NCI-H82 treated with DMSO at 0.1 percent for 48 hours (cell line): ENCODE data around the gene CCDC83.
"Not testable (repeated sequence)": the region's sequence is repeated elsewhere in the genome, so short reads cannot be mapped to it uniquely, and the experiment has no call there.

ENCODE experiments used
- DNase-seq: peaks from one replicate; lab custom pipeline; 2025; ENCODE audit not compliant: unreplicated experiment; lab: John Stamatoyannopoulos, UW

CCDC83 gene

GRCh38 chr11:85886089-85887056, 31.2 kb downstream of the CCDC83 start:
- no peak for DNase-seq

DNA sequence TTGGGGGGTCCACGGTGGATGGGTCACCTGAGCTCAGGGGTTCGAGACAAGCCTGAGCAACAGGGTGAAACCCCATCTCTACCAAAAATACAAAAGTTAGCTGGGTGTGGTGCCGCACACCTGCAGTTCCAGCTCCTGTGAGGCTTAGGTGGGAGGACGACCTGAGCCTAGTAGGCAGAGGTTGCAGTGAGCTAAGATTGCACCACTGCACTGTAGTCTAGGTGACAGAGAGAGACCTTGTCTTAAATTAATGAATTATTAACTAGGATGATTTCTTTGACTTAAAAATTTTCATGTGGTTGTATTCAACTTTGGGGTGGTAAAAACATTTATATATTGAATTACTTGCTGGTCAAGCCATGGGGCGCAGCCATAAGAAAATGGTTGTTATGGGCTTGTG, 33.9 kb downstream of the CCDC83 start:
- no peak for DNase-seq

GRCh38 chr11:85889676-85890579, 34.7 kb downstream of the CCDC83 start:
- no peak for DNase-seq

DNA sequence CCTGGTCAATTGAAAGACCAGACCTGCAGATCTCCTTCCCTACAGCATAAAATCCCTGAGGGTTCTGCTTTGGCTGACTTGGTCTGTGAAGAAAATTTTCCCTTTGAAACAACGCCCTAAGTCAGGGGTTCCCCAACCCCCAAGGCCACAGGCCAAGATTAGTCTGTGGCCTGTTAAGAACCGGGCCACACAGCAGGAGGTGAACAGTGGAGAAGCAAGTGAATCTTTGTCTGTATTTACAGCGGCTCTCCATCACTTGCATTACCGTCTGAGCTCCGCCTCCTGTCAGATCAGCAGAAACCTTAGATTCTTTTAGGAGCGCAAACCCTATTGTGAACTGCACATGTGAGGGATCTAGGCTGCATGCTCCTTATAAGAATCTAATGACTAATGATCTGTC, 38.2 kb downstream of the CCDC83 start:
- no peak for DNase-seq

DNA sequence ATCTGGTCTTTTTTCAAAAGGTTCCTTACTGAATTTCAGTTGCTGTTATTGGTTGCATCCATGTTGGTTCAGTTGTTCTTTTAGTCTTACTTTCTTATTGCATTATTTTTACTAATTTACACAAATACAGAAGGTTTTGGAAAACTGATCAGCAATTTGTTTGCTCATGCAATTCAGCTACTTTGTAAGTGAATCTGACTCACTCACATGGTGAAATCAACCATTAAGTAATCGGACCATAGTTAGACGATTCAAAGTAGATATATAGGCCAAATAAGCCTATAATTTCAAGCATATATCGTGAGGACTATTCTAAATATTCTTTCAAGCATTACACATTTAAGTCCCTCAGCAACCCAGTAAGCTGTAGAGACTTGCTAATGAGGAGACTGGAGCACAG, 41.7 kb downstream of the CCDC83 start:
- no peak for DNase-seq

DNA sequence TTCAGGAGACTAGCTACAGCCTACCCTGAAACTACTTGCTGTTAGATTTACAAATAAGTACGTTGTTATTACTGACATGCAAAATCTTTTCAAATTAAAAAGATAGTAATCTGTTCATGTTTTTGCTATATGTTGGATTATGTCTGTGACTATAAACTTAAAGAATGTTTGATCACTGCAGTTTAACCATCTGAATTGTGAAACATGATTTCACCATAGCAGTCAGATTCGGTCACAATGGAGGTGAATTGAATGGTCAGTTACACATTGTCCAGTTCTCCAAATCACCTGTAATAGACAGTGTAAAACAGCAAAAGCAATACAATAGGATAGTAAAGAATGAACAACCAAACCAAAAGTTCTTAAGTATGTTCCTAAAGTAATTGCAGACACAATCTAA, 43.3 kb downstream of the CCDC83 start:
- no peak for DNase-seq

DNA sequence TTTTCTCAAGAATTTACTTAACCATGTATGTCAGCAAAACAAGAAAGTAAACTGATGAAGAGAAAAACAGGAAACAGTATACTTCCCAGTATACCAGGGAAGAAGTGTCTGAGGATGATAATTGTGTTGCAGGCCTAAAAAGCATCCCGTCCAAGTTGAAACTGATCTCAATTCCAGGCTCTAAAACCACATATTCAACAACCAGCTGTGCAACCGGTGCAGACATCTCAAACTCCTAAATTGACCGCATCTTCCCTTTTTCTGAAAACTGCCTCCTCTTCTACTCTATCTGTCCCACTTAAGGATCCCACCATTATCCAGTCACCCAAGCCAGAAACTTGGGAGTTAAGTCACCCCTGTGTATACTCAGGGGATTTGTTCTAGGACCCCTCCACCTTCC, 47.2 kb downstream of the CCDC83 start:
- no peak for DNase-seq

DNA sequence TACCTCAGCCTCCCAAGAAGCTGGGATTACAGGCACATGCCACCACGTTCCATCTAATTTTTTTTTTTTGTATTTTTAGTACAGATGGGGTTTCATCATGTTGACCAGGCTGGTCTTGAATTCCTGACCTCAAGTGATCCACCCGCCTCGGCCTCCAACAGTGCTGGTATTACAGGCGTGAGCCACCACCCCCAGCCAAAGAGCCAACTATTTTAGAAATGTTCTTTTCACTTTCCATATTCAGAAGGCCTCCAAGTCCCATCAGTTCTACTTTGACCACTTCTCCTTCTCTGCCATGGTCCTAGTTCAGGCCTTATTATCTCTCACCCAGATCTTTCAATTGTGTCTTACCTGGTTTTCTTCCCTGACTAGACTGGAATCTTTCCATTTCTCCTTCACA, 48.2 kb downstream of the CCDC83 start:
- no peak for DNase-seq

DNA sequence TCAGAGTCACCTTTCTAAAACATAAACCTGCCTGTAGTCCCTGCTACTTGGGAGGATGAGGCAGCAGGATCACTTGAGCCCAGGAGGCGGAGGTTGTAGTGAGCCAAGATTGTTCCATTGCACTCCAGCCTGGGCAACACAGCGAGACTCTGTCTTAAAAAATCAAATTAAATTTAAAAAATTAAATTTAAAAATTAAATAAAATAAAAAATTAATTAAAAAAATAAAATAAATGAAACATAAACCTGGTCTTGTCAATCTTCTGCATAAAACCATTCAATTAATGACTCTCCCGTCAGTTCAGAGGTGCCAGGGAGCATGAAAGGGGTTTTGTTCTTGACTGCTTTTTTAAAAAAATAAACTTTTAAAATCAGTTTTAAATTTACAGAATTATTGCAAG, 48.6 kb downstream of the CCDC83 start:
- DNase-seq, result no peak

DNA sequence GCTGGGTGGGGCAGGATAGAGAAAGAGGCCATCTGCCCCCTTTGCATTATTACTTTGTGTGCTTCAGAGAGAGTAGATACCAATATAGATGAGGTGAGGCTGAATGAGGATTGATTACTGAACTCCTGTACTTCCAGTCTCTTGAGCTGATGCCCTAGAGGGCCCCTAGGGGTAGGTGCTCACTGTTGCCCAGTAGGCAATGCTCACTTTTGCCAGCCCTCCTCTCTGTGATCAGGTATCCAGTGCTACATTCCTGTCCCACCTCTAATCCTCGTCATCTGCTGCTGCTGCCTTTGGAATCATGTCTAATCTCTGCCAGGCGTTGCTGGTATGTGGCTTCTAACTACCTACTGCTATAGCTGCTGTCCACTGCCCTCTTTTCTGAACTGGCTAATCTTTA, 57.2 kb downstream of the CCDC83 start:
- DNase-seq, result peak; percentile 69

- no peak for DNase-seq
Measured at GRCh38 chr11:85913513-85913912, 58.3 kb downstream of the CCDC83 start.

DNA sequence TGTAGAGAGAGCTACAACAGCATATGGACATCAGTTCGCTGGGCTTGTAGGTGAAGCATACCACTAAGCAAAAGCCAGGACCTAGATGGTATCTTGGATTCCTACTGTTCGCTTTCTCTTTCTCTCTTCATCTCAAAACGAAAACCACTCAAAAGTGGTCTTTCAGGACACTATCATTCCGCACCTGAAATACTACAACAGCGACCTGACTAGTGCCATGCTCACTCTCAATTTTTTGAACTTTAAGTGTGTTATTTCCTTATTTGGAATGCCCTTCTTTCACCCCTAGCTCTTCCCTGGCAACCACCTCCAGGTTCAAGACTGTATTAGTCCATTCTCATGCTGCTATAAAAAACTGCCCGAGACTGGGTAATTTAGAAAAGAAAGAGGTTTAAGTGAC, 59.2 kb downstream of the CCDC83 start:
- DNase-seq, result no peak

GRCh38 chr11:85918910-85919794, 64.0 kb downstream of the CCDC83 start:
- no peak for DNase-seq

GRCh38 chr11:85922367-85922766, 67.2 kb downstream of the CCDC83 start:
- no peak for DNase-seq

DNA sequence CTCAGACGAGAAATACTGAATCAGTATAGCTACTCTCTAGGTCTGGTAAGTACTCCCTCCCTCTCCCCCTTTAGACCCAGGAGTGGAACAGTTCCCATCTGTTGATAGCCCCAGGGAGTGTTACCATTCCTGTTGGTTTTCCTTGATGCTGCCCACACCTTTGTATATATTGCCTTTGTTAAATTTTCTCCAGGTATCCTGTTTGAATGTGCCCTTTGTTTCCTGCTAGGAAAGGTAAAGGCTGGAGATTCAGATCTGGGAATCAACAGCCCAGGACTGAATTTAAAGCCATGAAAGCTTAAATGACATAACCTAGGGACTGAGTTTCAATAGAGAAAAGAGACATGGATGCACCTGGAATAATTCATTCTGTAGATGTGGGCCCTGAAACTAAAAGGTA, 68.3 kb downstream of the CCDC83 start:
- no peak for DNase-seq

DNA sequence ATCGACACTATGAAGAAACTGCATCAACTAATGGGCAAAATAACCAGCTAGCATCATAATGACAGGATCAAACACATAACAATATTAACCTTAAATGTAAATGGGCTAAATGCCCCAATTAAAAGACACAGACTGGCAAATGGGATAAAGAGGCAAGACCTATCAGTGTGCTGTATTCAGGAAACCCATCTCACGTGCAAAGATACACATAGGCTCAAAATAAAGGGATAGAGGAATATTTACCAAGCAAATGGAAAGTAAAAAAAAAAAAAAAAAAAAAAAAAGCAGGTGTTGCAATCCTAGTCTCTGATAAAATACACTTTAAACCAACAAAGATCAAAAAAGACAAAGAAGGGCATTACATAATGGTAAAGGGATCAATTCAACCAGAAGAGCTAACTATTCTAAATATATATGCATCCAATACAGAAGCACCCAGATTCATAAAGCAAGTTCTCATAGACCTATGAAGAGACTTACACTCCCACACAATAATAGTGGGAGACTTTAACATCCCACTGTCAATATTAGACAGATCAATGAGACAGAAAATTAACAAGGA, 71.6 kb downstream of the CCDC83 start:
- DNase-seq, result not testable (repeated sequence)

- DNase-seq, result no peak
Measured at GRCh38 chr11:85930879-85931366, 75.7 kb downstream of the CCDC83 start.

DNA sequence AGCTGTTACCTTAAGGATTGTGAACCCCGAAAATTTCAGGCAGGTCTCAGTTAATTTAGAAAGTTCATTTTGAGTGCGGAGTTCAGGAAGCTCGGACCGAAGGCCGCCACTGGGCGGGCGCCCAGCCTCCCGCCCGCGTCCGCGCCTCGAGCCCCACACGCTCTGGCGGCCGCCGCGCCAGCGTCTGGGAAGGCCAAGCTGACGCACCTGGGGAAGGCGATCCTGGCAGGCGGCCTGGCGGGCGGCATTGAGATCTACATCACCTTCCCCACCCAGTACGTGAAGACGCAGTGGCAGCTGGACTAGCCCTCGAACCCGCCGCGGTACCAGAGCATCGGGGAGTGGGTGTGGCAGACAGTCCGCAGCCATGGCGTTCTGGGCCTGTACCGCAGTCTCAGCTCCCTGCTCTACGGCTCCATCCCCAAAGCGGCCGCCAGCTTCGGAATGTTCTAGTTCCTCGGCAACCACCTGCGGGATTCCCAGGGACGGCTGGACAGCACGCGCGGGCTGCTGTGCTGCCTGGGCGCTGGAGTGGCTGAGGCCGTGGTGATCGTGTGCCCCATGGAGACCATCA, 79.5 kb downstream of the CCDC83 start:
- DNase-seq, result no peak

GRCh38 chr11:85935751-85936150, 80.6 kb downstream of the CCDC83 start:
- DNase-seq, result no peak

- no peak for DNase-seq
Measured at GRCh38 chr11:85937835-85938234, 82.7 kb downstream of the CCDC83 start.
